Renal pelvis (tissue), 4 donors: ENCODE results near the gene LSM6. TPM values are rescaled to one million over a fixed set of nuclear protein-coding genes. Genes with fewer than 3 reads are reported as not detected.

Experiments
- DNase-seq: peaks from one replicate; pipeline ENCODE4 v3.0.0-alpha.2; 2013
- polyA plus RNA-seq, 3 donors: library from polyadenylated mRNA; unstranded; fragments of 120-200 nt; gene quantifications; one replicate each; pipeline ENCODE4 v1.2.1, GENCODE V29; 2013; ENCODE audit not compliant: insufficient read length in 3 of 3

Gene LSM6
- polyA plus RNA-seq, 3 donors, result 57.8 to 60.3 (median 60.0) TPM

- no peak for DNase-seq
Observed at GRCh38 chr4:146237092-146237491, 61.6 kb downstream of the LSM6 start.

- no peak for DNase-seq
Observed at GRCh38 chr4:146238107-146238506, 62.6 kb downstream of the LSM6 start.

Other genes starting within 250 kb of the LSM6 start
- 10 to 100 TPM; 31.4 to 44.4 (median 43.7) TPM for gene ZNF827, start 236.9 kb upstream of the LSM6 start, polyA plus RNA-seq
- gene REELD1, start 38.8 kb downstream of the LSM6 start, polyA plus RNA-seq, result 1 to 10 TPM in 1 of 3 donors, under 1 TPM in 2; 0.50 to 1.1 (median 0.90) TPM